Measurements from ENCODE around the gene NFYA. TPM values are rescaled to one million over a fixed set of nuclear protein-coding genes. Genes with fewer than 3 reads are reported as not detected.
A peak's percentile ranks its signal among the peaks of the same experiment; 100 is the strongest.

NFYA gene
- total and polyA plus RNA-seq, 2 of the 13 experiments (the other 11 are each of a cell fraction or from before 2014, with no cell fraction given): 16.0 to 22.9 TPM

- TF ChIP-seq ZNF318 (CRISPR knock-in tag; IDR thresholded peaks at IDR 0.05) (no peak), KLF13 (CRISPR knock-in tag; IDR thresholded peaks at IDR 0.05) (no peak), FOXO1 (CRISPR knock-in tag; IDR thresholded peaks at IDR 0.05) (no peak), HOXA9 (CRISPR knock-in tag; IDR thresholded peaks at IDR 0.05; ENCODE audit: borderline replicate concordance) (no peak), RAD21 (CRISPR knock-in tag; IDR thresholded peaks at IDR 0.05) (peak; percentile 35; the same call in 1 of the 2 replicates), ZNF792 (CRISPR knock-in tag; IDR thresholded peaks at IDR 0.05) (0 out of 2 replicates have a peak, but pooled peaks have one; percentile 12), ZNF652 (CRISPR knock-in tag; IDR thresholded peaks at IDR 0.05; ENCODE audit: borderline replicate concordance, low read depth) (0 out of 2 replicates have a peak, but pooled peaks have one; percentile 18), ZNF503 (CRISPR knock-in tag; IDR thresholded peaks at IDR 0.05) (no peak), PATZ1 (CRISPR knock-in tag; IDR thresholded peaks at IDR 0.05) (no peak), TEF (CRISPR knock-in tag; IDR thresholded peaks at IDR 0.05) (no peak), ZNF777 (CRISPR knock-in tag; IDR thresholded peaks at IDR 0.05) (no peak), ZFP91 (CRISPR knock-in tag; IDR thresholded peaks at IDR 0.05; ENCODE audit: borderline replicate concordance) (peak; percentile 50; the same call in 1 of the 2 replicates)
These were observed 33.4 kb upstream of the NFYA start, which contains the start of gene UNC5CL (continued) for GRCh38 chr6:41039060-41039998.
